HG03039 (cell line): Measurements from ENCODE around the gene CDH22.

Source experiments
- ATAC-seq: cut with Tn5 transposase; IDR thresholded peaks from one replicate; pipeline ENCODE4 v1.9.1; 2021; ENCODE audit warnings: mild to moderate bottlenecking, moderate library complexity; ENCODE audit not compliant: unreplicated experiment

CDH22 gene

DNA sequence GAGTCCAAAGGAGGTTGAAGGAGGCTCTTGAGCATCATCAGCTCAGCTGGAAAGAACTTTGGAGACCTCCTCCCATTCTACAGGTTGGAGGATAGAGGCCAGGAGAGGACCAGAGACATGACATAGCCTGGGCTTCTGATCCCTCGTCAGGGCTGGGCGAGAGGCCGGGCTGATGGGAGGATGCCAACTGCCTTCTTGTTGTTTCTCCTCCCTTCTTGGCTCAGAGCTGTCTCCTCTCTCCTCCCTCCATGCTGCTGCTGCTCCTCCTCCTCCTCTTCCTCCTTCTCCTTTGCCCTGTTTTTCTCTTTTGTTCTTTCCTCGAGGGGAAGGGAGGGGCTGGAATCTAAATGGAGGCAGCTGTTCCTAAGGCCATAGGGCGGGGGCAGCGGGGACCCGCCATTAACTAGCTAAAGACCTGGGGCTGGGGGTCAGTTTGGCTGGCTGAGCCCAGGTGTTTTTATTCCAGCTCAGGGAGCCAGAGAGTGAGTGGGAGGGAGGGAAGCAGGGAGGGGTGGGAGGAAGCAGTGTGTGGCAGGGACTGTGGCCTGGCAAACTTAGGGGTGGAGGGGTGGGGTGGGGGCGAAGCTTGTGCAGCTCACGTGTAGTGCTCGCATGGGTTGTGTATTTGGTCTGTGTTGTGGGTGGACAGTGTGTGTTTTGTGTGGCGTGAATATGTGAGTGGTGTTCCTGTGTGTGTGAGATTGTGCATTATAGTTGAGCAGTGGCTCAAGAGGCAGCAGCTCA, 105.4 kb downstream of the CDH22 start:
- no peak for ATAC-seq

DNA sequence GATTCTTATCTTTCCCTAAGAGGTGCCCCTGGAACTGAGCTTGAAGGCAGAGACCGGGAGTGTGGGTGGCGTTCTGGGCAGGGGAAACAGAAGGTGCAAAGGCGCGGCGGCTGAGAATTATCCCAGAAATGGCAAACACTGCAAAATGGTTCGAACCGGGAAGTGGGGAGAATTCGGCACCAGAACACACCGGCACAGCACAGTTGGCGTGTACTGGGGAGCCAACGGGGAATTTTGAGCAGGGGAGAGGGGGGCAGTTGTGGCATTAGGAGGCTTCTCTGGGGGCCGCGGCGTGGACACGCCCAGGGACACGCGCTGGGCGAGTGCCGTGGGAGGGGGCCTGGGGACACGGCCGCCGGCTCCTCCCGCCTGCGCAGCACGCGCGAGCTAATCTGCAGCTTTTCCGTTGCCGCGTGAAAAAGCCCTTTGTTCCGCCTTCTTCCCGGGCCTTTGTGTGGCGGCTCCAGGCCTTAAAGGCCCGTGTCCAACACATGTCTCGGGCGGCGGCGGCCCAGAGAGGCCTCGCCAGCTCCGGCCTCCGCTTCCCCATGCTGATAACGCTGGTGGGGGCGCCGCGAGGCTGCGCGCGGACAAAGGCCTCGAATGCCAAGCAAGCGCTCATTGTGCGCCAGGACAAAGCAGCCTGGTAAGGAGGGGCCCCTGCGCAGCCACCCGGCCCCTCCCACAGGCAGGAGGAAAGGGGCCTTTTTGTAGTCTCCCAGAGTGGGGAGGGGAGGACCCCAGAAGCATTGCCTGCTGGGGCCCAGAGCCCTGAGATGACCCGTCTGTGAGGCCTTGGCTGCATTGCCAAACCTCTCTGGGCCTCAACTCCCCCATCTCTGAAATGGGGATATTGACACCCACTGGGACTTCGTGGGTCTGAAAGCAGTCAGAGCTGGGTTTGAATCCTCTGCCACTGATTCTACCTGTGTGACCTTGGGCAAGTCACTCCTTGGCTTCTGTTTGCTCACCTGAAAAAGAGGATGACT, 107.4 kb downstream of the CDH22 start:
- ATAC-seq = no peak

DNA sequence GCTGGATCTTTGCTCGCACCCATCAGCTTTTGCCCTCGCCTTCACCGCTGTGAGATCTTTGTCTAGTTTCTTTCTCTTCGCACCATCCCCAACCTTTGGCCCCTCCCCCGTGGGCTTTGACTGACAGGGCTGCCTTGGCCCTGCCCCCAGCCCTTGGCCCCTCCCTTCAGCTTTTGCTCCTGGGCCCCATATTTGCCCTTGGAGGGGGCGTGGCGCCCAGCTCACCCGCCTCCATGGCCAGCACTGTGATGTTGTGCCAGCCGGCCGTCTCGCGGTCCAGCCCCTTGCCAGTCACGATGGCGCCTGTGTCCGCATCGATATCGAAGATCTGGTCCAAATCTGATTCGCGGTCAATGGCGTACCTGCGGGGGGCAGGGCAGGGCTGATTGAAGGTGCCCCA, 109.1 kb downstream of the CDH22 start:
- no peak for ATAC-seq

DNA sequence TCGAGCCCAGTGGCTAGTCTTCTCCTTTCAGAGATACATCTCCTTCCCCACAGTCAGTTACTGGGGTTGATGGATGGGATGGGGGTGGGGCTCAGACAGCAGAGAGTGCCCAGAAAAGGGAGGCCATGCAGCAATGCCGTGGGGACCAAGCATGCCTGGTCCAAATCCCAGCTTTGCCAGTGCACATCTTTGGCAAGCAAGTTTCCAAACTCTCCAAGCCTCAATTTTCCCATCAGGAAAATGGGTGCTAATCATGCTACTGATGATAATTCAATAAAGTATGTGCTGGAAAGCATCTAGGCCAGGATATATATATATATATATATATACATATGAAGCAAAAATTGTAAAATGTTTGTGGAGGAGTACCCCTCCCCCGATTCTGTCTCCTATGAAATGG, 111.3 kb downstream of the CDH22 start:
- ATAC-seq = no peak

DNA sequence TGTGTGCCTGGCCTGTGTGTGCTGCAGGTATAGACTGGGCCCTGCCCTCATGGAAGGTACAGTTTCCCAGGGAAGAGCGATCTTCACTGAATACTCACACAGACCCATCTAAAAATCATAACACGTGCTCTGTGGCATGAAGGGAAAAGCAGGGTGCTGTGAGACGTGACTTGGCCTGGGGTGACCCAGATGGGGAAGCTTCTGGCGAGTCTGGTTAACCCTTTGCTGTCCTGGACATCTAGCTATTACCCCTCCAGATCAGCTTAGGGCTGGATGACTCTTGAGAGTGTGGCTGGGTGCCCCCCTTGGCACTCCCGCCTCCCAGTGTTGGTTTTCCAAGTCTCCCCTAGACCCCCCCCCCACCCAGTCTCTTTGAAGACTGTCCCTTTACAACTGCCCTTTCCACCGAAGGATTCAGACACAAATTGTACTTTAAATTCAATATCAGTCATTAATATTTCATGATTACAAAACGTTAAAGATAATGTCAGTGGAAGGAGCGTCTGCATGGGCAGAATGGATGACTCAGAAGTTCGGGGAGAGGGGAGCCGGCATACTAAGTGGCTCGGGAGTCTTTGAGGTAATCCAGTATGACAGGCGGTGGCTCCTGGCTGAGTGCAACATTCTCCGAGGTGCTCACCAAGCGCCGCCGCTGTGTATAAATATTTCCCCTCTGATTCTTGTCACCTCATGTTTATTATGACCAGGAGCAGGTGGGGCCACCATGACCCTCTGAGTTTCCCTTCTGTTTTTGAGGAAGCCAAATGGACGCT, 112.8 kb downstream of the CDH22 start:
- ATAC-seq = no peak

DNA sequence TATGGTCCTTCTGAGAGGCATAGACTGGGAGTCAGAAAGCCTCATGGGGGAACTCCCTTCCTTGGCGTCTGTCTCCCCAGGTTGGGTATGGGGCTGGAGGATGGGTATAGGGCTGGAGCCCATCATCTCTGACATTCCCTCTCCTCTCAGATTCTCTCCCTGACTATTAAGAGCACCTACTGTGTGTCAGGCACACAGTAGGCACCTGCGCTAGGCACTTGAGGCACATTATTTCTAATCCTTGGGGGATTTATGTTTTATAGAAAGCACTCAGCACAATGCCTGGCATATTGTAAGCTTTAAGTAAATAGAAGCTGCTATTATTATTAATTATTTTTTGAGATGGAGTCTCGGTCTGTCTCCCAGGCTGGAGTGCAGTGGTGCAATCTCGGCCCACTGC, 113.9 kb downstream of the CDH22 start:
- ATAC-seq = no peak

DNA sequence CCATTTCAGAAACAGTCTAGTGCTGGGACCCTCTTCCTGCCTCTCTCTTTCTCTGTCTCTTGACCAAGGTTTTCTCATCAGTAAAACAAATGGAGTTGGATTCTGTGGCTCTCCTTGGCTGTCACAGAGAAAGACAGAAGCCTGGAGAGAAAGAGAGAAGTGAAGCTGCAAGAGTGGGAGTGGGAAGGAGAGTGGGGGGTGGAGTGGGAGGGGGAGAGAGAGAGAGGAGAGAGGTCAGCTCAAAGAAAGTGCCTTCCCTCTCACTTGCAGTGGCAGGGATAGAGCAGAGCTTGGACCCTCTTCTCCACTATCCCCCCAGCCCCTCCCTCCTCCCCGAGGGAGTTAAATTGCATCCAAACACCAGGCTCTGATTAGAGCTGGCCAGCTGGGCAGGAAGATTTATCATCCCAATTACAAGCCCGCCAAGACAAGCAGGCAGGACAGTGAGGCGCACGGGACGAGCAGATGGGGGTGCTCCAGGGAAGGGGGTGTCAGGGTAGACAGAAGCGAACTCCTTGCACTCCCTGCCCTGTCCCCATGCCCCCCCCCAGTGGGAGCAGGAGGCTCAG, 115.8 kb downstream of the CDH22 start:
- ATAC-seq = no peak

DNA sequence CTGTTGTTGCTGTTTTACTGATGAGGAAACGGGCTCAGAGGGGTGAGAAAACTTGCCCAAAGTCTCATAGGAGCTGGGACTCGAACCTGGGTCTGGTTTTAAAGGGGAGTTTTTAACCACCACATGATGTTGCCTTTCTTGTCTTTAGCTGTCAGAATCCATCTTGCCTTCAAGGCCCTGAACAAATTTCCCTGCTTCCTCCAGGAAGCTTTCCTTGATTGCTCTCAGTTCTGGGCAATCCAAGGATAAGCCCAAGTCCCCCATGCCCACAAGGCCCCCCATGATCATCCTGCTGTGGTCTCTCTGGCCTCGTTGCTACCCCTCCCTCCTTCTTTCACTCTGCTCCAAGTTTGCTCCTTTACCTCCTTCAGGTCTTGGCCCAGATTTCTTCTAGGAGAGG, 116.7 kb downstream of the CDH22 start:
- no peak for ATAC-seq

DNA sequence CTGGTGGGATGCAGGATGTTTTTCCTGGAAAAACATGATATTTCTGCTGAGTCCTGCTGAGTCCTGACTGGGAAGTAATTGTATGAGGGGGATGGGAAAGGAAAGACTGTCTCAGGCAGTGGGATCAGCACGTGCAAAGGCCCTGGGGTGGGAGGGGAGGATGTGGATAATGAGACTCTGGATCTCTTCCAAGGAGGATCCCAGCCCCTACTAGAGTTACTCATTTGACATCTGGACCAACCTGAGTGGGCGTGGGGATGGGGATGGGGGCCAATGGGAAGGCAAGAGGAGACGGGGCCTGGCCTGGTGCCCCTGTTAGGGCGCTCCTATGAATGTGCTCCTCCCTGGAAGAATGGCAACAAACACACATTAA, 117.1 kb downstream of the CDH22 start:
- no peak for ATAC-seq

DNA sequence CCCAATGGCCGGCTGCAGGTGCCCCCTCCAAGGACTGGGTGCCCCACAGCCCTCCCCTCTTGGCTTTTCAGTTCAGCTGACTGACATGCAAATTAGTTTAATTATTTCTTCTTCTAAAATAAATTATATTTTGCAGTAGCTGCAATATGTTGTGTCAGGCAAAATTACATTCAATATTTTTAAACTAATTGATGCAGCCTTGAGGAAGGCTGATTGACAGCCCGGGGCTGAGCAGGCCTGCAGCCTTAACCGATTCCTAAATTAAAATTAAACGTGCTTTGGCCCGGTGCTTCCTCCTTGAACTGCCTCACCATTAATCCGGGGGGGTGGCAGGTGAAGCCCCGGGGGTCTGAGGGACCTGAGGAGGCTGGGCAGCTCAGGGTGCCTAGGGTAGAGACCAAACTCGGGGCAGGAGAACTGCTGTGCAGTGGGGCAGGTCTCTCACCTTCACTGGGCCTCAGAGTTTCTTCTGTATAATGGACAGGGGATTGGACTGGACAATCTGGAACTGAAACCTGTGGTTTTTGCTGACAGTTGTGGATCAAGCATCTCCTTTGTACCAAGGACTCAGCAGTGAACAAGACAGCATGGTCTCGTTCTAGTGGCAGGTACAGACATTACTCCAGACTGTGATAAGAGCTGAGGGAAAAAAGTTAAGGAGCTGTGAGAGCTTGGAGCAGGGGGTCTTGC, 117.7 kb downstream of the CDH22 start:
- no peak for ATAC-seq

DNA sequence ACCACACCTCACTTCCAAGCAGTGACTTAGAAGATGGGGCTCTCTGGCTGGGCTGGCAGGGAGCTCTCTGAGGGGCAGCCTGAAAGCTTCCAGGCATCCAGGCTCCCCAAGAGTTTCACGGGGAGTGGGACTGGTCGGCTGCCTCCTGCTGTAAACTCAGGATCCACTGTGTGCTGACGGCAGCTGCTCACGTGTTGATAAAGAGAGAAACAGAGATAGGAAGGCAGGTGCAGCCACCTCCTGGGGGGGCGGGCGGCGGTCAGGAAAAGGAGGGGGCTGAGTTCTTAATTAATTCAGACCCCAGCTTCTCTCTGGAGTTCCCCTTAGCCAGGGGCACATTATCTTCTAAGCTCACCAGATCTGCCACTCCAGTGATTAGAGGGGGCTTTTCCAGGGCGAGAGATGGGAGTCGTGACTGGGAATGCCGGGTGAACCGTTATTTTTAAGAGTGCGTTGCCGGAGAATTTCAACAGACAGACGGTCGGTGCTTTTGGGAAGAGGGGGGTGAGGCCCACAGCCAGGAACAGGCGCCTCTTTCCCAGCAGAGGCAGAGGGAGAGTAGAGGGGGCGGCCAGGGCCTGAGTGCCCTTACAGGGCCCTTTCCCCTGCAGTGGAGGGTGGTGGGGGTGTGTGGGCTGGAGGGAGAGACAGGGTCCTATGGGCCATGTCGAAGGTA, 119.3 kb downstream of the CDH22 start:
- no peak for ATAC-seq

DNA sequence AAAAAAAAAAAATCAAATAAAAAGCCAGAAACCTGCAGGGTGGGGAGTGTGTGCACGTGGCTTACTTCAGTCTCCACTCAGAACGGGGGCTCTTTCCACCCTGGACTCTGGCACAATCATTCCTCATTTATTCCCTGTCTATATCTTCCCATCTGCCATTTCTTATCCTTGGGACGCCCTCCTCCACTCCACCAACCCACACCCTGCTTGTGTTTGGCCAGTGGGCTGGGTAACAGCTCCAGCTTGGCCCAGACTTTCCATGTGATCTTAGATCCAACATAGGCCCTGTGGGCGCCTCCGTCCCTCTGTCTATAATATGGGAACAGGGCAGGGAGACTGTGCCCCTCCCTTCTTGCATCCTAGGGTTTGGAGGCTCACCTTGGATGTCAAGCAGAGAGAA, 122.1 kb downstream of the CDH22 start:
- ATAC-seq = no peak

DNA sequence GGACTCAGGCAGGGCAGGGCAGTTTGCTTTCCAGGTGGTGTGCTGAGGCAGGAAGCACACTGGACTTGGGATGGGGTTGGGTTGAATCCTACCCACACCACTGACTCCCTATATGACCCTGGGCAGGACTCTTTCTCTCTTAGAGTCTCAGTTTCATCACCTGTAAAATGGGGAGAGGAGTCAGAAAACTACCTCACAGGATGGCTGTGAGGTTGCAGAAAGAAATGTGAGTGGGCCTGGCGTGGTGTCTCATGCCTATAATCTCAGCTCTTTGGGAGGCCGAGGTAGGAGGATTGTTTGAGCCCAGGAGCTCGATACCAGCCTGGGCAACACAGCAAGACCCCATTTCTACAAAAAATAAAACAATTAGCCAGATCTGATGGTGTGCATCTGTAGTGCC, 122.9 kb downstream of the CDH22 start:
- ATAC-seq = no peak

DNA sequence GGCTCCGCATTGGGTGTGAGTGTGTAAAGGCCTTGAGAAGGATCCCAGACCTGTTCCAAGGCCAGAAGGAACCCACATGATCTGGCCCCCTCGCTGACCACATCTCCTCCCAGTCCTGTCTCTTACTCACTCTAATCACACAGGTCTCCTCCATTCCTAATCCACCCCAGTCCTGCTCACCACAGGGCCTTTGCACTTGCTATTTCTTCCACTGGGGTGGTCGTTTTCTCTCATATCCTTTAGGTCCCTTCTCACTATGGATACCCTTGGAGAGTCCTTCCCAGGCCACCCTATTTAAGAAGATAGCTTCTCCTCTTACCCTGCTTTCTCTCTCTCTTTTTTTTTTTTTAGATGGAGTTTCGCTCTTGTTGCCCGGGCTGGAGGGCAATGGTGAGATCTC, 124.5 kb downstream of the CDH22 start:
- no peak for ATAC-seq

DNA sequence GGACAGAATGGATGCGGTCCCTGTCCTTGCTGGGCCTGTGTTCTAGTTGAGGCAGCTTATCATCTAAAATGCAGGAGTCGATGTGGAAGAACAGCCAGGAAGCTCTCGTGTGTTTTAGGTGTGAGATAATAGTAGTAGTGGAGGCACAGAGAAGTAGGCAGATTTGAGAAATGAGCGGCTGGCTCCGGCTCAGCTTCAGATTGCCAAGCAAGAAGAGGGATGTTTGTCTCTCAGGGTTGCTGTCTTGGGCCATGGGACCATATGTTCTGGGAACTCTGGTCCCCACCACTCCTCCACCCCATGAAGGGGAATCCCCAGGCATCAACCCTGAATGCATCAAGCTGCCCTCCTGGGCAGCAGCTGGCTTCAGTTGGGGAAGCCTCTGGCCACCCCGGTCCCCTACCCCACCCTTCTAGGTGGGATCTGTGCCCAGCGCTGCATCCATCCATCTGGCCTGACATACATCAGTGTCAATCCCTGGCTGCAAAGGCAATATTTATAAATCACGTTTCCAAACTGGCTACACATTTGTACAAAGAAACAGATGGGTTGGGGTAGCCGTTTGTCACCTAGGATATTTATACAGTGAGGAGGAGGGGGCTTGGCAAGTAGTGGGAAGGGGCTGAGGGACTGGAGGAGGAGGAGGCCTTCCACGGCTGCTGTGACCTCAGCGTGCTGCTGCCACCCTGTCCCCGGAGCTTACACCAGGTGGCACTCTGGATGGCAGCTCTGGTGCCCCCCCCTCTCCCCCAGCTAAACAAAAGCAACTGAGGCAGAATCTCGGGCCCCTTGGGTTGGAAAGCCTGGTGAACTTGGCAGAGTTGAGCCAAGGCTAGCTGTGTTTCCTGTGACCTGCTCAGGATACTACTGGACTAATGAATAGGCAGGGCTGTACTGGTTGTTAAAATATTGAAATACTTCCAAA, 125.8 kb downstream of the CDH22 start:
- no peak for ATAC-seq

DNA sequence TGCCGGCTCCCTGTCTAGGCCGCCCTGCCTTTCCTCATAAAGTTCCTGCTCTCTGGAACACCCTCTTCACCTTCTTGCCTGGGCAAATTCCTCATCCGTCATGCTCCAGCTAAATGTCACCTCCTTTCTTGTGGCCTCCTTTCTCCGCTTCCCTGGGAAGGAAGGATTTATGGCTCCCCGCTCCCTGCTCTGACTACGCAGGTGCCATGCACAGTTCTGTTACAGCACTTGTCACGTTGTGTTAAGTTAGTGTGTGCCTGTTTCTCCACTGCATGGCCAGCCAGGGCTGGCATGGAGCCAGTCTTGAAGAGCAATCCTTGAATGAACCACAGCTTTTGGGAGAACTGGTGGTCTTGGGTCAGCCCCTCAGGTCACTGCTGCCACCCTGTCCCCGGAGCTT, 128.4 kb downstream of the CDH22 start:
- no peak for ATAC-seq

DNA sequence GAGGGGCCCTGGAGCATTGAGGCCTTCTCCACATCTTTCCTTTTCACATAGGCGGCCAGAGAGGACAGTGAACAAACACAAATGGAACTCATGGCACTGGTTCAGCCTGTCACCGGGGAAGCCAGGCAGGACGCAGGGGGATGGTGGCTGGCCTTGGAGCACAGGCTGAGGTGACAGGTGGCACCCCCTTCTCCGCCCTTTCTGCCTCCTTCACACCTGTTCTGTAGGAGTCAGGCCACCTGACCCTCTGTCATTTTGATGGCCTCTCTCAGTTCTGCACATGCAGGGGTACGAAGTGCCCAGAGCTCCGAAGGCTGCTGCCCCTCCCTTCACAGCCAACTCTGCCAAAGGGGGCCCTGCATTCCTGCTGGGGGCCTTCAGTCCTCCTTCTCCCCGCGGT, 129.4 kb downstream of the CDH22 start:
- ATAC-seq = no peak

DNA sequence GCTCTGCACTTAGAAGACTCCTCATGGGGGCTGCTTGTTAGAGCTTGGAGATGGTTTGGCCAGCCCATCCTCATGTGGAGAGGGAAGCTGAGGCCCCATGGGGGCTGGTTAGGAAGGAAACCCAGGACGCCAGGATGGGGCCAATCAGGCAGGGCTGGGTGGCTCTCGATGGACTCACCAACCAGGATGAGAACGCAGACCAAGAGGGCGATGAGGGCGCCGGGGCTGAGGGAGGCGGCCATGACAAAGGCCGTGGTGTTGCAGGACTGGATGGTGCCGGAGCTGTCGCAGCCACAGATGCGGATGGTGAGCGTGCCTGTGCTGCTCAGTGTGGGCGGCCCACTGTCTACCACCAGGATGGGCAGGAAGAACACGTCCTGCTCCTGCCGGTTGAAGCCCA, 130.5 kb downstream of the CDH22 start:
- no peak for ATAC-seq
